T follicular helper cell (primary cell): ENCODE data around the gene IFNL1.
"Not testable (repeated sequence)": the region's sequence is repeated elsewhere in the genome, so short reads cannot be mapped to it uniquely, and the experiment has no call there.

Source experiments
- DNase-seq: peaks from one replicate; pipeline ENCODE4 v3.0.0-alpha.2; 2020; ENCODE audit warnings: low read depth
- total RNA-seq, 2 experiments: gene quantifications; one replicate each; lab custom pipeline; 2026; lab: John Stamatoyannopoulos, UW

The IFNL1 gene
- 0.04 to 0.06 reads per million in 2 experiments for total RNA-seq

DNA sequence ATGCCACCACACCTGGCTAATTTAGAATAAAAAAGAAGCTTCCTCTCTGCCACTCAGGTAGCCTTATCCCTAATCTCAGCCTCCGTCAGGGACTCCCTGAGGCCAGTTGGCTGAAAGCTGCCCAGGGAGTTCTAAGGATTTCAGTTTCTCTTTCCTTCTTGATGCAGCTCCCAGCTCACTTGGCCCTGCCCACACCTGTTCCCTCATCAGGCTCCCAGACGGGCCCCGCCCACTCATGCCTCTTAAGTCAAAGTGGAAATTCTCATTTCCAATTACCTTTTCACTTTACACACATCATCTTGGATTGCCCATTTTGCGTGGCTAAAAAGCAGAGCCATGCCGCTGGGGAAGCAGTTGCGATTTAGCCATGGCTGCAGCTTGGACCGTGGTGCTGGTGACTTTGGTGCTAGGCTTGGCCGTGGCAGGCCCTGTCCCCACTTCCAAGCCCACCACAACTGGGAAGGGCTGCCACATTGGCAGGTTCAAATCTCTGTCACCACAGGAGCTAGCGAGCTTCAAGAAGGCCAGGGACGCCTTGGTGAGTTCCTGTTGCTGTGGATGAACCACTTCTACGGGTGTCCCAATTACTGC, at the start of gene IFNL1:
Gene IFNL1, plus strand, starts transcription at position 353 of the 591 bp plus-strand sequence. Its CDS starts 15 bp downstream, at position 368.
- no peak for DNase-seq

DNA sequence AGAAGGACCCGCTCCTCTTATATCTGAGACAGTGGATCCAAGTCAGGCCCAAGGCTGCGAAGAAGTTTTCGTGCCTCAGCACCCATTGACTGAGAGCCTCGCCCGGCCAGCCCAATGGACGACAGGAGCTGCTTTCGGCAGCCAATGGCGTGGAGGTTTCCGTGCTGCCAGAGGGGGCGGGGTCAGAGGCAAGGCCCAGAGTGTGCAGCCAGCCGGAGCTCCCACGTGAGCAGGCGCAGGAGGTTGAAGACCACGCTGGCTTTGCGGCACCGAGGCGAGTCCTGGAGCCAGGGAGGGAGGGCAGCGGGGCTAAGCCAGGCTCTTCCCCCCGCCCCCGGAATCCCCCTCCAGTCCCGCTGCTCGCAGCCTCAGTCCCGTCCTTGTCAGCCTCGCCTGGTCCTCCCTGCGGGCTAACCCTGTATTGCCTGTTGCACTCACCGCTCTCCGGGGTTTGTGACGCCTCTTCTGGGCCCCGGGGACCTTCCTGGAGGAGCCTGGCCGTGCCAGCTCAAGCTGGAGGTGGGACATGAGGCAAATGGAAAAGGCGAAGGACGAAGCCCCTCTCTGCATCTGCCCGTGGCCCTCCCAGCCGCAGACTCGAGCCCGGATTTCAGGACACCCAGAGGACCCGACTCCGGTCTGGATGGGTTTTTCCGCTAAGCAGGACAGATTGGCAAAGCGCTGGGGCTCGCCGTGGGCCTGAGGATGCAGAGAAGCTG, 49.1 kb upstream of the IFNL1 start:
- peak; percentile 14 for DNase-seq

GRCh38 chr19:39247701-39248664, 48.2 kb upstream of the IFNL1 start:
- no peak for DNase-seq

GRCh38 chr19:39248806-39249205, 47.4 kb upstream of the IFNL1 start, which contains the start of gene IFNL4:
TSS of gene IFNL4 (minus strand) at chr19:39248856.
- no peak for DNase-seq

- DNase-seq, result no peak
Observed at GRCh38 chr19:39251081-39251480, 45.1 kb upstream of the IFNL1 start.

GRCh38 chr19:39251846-39252245, 44.4 kb upstream of the IFNL1 start:
- no peak for DNase-seq

DNA sequence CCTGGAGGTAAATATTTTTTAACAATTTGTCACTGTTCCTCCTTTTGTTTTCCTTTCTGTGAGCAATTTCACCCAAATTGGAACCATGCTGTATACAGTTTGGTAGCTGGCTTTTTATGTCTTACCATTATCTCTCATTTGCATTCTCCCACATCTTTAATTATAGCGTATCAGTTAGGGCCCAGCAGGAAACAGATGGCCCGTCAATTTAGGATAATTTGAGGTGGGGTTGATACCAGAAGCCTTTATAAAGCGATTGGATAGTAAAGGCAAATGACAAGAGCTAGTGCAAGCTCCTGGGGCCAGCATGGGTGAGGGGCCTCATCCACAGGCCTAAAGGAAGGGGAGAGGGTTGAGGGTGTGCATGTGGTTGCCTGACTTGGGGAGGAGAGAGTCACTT, 43.7 kb upstream of the IFNL1 start:
- DNase-seq, result no peak

DNA sequence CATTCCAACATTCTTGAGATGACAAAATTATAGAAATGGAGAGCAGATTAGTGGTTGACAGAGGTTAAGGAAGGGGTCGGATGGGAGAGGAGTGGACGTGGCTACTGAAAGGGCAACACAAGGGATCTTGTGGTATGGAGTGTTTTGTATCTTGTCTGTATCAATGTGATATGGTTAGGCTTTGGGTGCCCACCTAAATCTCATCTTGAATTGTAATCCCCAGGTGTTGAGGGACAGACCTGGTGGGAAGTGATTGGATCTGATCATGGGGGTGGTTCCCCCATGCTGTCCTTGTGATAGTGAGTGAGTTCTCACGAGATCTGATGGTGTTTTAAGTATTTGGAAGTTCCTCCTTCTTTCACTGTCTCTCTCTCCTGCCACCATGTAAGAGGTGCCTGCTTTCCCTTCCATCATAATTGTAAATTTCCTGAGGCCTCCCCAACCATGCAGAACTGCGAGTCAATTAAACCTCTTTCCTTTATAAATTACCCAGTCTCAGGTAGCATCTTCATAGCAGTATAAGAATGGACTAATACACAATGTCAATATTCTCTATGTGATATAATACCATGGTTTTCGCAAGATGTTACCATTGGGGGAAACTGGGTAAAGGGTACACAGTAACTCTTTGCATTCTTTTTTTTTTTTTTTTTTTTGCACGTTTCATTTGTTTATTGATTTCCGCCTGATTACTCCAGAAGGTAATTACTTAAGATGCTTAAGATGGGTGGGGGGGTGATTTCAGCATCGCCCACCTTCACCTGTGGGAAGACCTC, 42.6 kb upstream of the IFNL1 start:
- no peak for DNase-seq

DNA sequence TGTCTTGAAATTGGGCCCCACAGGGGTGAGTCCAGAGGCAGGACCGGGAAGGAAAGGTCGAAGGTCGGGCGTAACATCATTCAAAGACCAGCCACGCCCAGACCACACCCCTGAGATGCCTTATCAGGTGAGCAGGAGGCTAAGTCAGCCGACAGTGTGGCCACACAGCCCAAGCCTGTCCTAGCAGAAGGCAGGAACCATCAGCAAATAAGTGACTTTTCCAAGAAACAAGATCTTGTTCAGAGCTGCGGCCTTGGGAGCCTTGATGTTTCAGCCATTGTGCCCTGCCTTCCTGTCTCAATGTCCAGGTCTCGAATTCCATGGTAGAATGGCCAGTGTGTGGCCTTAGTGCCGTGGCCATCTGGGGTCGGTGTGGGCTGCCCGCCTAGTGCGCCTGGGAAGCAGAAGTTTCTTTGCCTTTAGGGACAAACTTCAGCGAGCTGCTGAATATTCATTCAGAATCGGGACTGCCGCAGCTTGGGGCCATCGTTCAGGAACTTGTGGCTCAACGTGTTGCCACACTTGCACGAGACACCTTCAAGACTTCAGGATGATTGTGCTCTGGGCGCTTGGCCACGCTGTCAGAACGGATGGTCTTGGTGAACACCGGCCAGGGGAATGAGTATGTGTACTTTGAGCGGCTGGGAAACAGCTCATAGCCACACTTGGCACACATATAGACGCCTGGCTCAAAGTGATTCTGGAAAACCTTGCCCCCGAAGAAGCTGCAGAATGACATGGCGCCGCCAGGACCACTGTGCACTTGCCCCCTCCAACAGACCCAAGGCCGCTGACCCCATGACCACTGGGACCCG, 41.5 kb upstream of the IFNL1 start:
- no peak for DNase-seq

- DNase-seq, result no peak
Observed at GRCh38 chr19:39257227-39257626, 39.0 kb upstream of the IFNL1 start.

GRCh38 chr19:39261704-39262103, 34.5 kb upstream of the IFNL1 start:
- DNase-seq, result no peak

- no peak for DNase-seq
Observed at GRCh38 chr19:39262496-39262895, 33.7 kb upstream of the IFNL1 start.

DNA sequence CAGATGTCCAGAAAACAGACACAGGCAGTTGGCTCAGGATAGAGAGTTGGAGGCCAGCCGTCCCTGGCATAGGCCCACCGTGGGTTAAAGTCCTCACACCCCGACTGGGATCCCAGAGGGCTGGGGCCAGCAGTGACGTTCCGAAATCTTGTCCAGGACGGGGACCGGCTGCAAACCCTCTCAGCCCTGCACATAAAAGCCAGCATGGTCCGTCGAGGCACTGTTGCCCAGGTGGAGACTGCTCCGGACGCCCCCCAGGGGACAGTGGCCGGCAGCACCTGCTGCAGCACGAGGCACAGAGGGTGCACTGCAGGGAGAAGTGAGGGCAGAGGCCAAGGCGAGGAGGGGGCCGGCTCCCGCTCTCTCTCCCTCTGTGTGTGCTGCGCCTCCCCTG, 32.3 kb upstream of the IFNL1 start:
- no peak for DNase-seq

DNA sequence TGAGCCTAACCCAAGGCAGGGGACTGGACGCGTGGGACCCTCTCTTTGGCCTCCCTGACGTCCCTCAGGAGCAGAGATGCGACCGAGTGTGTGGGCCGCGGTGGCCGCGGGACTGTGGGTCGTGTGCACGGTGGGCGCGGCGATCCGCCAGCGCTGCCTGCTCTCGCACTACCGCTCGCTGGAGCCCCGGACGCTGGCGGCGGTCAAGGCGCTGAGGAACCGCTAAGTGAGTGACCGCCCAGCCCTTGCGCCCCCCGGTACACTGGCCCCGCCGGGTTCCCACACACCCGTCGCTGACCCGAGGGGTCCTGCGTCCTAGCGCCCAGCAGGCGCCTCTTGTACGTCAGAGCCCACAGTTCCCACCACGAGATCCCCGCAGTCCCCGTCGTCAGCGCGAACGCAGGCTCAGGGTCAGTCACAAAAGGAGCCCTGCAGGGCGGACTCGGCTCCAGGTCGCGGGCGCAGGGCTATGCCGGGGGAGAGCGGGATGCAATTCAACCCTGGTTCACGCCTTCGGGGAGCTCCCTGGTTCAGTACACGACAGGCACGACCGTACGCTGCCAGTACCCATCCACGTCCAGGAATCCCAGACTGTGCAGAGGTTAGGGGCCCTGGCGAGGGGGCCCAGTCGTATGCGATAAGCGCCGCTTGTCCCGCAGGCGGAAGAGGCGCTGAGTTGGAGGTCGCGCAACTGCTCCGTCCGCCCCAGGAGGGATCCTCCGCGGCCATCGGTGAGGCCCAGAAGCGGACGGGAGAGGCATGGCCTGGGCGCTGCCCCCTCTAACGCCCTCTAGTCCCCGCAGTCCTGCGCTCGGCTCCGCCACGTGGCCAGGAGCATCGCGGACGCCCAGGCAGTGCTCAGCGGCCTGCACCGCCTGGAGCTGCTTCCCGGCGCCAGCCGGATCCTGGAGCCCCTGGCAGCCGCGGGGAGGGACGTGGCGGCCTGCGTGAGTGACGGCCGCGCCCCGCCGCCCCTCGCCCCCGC, 31.6 kb upstream of the IFNL1 start:
- DNase-seq, result no peak

GRCh38 chr19:39265321-39265916, 30.8 kb upstream of the IFNL1 start:
- no peak for DNase-seq

- DNase-seq, result not testable (repeated sequence)
Observed at GRCh38 chr19:39268085-39268484, 28.1 kb upstream of the IFNL1 start, which contains the start of gene IFNL2. TSS of gene IFNL2 (plus strand) at chr19:39268396. CDS start at chr19:39268569, 173 bp downstream.

GRCh38 chr19:39268531-39269223, 27.5 kb upstream of the IFNL1 start:
- not testable (repeated sequence) for DNase-seq

- not testable (repeated sequence) for DNase-seq
Observed at GRCh38 chr19:39269369-39269768, 26.8 kb upstream of the IFNL1 start.
